HG03175 (cell line): ENCODE data around the gene CAP1.
"Not testable (repeated sequence)": the region's sequence is repeated elsewhere in the genome, so short reads cannot be mapped to it uniquely, and the experiment has no call there.

Experiments
- ATAC-seq: cut with Tn5 transposase; IDR thresholded peaks from one replicate; pipeline ENCODE4 v1.9.1; 2021; ENCODE audit warnings: mild to moderate bottlenecking, moderate library complexity; ENCODE audit not compliant: unreplicated experiment

Gene CAP1

DNA sequence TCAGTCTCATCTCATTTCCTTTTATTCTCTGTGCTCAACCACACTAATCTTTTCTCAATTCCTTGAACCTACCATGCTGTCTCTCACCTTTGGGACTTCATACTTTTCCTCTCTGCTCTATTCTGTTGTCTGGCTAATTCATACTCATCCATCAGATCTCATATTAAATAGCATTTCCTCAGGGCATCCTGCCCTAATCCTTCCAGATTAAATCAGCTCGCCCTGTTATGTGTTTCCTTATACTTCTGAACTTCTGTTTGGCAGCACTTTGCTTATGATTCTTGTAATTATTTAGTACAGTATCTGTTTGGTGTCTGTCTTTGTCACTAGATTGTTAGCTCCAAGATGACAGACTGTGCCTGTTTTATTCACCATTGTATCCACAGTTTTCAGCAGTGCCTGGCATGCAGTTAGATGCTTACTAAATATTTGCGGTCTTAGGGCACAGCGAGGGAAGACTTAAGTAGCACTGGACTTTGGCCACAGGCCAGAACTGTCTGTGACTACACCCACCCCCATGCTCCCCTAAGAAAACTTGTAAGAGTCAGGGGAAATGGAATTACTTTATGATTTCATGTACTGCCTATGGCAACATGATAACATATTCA is 9.9 kb upstream of the CAP1 start:
- no peak for ATAC-seq

DNA sequence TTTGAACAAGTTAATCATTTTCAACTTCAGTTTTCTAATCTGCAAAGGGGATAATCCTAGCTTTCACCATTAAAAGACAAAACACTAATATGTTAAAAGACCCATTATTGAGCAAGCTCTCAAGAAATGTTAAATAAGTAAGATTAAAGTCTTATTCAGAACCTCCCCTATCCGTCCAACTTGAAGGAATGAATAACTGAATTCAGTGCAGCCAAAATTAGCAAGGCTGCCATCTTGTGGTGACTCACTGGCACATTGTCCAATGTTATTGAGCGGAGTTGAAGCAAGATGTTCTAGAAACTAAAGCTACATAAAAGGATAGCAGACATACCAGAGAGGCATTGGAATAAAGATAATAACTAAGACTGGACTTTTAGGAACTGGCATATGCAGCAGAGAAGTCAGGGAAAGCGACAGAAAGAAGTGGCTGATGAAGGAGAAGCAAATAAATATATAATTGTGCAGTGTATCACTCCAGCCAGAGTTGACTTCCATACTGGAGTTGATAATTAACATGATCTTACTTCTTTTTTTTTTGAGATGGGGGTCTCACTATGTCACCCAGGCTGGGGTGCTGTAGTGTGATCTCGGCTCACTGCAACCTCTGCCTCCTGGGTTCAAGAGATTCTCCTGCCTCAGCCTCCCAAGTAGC is 8.2 kb upstream of the CAP1 start:
- ATAC-seq, result peak; percentile 43

- no peak for ATAC-seq
These were observed 5.7 kb upstream of the CAP1 start for GRCh38 chr1:40034869-40035268.

- ATAC-seq, result no peak
These were observed 4.0 kb upstream of the CAP1 start for GRCh38 chr1:40036574-40036973.

DNA sequence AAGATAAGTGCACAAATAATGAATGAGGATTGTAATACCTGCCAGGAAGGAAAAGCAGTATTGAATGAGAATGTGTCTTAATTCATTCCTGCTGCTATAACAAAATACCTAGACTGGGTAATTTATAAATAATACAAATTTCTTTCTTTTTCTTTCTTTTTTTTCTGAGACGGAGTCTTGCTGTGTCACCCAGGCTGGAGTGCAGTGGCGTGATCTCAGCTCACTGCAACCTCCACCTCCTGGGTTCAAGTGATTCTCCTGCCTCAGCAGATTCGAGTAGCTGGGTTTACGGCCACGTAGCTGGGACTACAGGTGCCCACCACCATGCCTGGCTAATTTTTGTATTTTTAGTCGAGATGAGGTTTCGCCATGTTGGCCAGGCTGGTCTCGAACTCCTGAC is 3.3 kb upstream of the CAP1 start:
- not testable (repeated sequence) for ATAC-seq

DNA sequence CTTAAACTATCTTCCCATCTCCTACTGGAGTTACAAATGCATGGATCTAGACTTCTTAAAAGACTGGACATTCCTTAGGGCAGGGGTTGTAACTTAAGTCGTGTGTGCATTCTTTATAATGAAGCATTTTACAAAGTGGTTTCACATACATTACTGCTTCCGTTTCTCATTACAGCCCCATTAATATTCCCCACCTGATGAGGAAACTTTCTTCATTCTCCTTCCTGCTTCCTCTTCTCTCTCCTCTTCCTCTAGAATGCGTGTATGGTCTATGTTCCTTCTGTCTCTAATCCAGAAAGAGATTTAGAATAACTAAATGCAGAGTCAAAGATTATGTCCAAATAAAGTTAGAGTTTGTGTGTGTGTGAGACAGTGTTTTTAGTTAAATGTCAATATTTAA is 1.8 kb upstream of the CAP1 start:
- no peak for ATAC-seq

DNA sequence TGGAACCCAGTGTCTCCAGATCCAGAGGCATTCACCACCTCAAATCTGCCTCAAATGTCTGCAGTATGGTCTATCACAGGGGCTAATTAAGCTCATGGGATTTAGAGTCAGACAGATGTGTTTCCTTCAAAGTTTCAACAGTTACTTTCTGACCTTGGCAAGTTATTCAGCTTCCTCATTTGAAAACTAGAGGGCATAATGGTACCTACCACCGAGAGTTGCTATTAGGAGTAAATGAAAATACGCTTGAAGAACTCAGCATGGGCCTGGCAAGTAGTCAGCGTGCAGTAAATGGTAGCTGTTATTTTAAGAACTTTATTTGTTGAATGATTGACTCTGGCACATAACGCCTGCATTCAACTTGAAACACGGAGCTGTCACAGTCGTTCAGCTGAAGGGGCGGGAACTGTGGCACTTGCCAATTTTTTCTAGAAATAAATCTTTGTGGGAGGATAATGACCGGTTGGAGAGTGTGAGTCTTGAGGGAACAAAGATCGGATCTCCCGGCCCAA is 1.2 kb upstream of the CAP1 start:
- ATAC-seq, result peak; percentile 4

DNA sequence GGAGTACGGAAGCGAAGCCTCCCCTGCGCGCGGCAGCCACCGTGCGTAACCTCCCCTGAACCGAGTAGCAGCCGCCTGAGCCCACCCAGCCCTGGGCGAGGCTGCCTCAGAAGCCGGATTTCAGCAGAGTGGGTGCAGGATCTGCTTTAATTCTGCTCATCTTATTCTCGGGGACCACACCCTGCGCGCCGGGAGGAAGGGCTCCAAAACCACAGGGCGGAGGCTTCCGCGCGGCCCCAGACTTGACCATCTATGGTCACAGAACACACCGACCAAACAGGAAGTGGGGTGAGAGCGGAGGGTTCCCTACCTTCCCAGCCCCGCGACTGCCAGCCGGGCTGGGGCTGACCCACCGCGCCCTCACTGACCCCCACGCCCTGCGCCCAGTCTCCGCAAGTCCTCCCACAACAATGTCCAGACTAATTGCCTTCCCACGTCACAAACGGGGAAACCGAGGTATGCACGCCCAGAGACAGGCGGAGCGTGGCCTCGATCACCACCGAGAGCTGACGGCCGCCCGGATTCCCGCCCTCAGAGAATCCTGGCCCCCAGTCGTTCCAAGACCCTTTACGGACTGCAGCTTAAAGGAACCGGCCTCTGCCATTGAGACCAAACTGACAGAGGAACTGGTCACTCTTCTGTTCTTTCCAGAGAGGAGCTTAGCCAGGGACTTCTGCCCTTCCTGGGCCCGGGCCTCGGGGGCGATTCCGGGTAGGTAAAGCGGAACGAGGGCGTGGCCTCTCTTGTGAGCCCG is 595 bp upstream of the CAP1 start:
- ATAC-seq, result peak; percentile 67

- ATAC-seq, result no peak
These were observed 923 bp downstream of the CAP1 start for GRCh38 chr1:40041466-40041838.

DNA sequence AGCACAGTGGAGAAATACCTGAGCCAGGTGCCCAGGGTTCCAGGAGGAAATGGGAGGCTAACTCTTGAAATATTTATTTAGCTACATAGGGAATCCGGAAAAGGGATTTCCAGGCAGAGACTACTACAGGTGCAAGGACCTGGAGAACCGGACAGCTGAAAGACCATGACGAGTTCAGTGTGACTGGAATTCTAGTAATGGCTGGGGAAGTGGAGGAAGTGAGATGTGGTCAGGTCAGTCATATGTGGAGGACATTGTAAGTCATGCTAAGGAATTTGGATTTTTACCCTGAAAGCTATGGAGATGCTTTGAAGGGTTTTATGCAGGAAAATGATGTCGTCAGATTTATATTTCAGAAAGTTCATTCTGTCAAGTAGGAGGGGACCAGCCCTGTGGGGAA is 1.8 kb downstream of the CAP1 start:
- no peak for ATAC-seq

GRCh38 chr1:40044110-40044509 is 3.6 kb downstream of the CAP1 start:
- ATAC-seq, result no peak

DNA sequence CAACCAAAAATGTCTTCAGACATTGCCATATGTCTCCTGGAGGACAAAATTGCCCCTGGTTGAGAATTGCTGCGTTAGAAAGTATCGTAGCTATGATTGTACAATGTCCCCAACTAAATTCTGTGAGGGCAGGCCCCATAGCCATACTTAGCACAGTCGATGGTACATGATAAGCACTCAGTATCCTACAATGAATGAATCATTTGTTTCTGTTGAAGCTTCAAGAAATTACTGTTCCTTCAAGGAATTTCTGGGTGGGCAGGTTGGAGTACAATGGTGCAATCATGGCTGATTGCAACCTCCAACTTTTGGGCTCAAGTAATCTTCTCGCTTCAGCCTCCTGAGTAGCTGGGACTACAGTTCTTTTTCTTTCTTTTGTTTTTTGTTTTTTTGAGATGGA is 4.7 kb downstream of the CAP1 start:
- ATAC-seq, result no peak

GRCh38 chr1:40045766-40046165 is 5.2 kb downstream of the CAP1 start:
- no peak for ATAC-seq

DNA sequence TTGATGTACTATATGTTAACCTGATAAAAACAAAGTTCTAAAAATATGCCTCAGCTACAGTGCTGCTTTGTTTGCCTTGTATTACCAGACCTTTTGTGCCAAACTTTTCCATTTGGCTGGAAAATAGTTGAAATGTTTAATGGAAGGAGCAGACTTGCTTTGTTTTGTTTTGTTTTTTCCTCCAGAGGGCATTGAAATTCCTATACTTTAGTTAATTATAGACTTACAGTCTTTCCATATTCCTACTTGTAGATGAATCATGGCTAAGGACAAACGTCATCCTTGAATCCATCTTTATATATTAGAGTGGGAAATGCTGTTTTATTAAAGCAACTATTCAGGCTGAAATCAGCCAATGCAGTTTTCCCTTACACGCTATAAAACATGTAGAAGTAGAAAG is 6.7 kb downstream of the CAP1 start:
- ATAC-seq, result no peak

DNA sequence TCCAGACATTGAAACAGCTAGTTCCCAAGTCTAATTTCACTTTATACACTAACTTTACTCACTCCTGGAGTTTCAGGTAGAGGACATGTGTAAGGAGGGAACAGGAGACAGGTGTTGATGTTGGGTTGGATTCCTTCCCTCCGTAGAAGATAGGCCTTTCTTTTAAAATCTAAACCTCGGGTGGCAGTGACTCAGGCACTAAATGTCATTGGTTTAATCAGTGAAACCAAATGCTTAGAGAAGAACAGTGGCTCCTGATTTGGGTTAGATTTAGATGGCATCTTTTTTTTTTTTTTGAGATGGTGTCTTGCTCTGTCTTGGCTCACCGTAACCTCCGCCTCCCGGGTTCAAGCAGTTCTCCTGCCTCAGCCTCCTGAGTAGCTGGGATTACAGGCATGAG is 7.2 kb downstream of the CAP1 start:
- ATAC-seq, result no peak

DNA sequence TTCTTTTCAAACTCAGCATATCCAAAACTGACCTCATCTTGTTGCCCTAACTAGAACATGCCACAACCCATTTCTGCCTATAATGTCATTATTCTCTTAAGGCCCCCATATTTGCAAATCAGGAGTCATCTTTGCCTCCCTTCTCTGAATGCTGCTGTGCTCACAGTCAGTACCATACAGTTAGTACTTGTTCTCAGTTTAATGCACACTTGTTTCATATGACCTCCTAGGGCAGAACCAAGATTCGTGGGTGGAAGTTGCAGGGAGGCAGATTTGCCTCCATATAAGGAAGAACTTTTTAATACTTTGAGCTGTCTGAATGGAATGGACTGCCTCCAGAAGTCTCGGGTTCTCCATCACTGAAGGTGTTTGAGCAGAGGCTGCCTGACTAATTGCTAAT is 9.2 kb downstream of the CAP1 start:
- no peak for ATAC-seq

- ATAC-seq, result no peak
These were observed 10.3 kb downstream of the CAP1 start for GRCh38 chr1:40050863-40051262.

GRCh38 chr1:40053138-40053887 is 12.8 kb downstream of the CAP1 start:
- no peak for ATAC-seq

DNA sequence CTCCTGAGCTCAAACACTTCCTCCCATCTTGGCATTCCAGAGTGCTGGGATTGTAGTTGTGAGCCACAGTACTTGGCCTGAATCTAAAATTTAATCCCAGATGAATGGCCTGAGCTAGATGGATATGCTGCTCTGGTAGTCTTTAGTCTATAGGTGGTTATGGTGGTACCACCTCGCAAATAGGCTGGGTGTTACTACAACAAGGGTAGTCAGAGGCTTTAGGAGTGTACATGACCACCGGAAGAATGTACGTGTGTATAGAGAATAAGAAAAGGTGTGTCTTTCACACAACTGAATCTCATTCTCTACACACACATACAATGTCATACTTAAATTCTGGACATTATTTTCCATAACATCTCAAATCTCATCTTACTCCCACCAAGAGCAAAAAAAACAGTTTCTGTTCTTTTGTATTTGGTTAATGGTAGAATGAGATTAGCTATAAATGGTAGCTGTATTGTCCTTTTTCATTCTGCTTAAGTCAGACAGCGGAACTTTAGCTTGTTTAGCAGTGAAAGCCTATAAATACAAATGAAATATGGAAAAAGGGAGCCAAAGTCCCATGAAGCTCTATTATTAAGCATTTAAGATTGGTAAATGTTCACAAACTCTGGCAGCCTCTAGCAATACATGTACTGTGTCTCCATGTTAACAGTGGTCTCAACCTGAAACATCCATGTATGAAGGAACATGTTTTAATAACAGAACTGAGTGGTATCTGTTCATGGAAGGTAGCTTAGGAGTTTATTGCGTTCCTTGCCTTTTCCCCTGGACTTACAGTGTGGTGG is 16.2 kb downstream of the CAP1 start:
- ATAC-seq, result no peak

DNA sequence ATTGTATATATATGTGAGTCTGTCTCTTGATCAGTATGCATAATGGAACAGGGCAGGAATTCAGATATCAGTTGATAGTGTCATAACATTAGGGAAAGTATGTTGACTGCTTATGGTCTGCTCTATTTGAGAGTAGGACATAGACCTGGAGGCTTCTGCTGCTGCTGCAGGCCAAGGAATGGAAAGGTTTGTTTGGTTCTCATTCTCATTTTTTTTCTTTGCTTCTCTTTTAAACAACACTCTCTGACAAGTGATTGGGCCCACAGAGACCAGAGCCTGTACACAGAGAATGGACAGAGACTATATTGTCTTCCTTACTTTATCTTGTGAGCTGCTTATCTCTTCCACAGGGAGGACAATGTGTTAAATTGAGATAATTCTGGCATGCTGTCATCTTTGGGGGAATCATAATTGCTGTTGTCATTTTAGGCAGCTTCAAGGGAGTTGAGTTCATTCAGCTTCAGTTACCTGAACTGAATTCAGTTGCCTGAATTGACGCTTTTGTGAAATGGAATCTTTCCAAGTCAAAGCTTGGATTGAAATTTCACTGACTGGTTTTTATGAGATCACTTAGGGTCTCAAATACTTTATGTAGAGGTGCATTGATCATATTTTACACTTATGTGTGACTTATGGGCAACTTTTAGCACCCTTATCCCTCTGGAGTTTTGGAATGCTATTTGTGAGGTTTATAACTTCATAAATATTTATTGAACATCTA is 16.9 kb downstream of the CAP1 start:
- no peak for ATAC-seq
